Measurements from ENCODE around the gene PIK3R1. TPM values are rescaled to one million over a fixed set of nuclear protein-coding genes. Genes with fewer than 3 reads are reported as not detected.

Gene PIK3R1
- total RNA-seq, 1 donor from 2014 or later: 89.7 TPM

GRCh38 chr5:68226546-68227073, 11.1 kb downstream of the PIK3R1 start:
- peaks cover 27% of the 10 kb centered on the region for H3K36me3 Mint-ChIP-seq (ENCODE audit: insufficient read depth)
- H3K9me3 Mint-ChIP-seq (ENCODE audit: low read depth): no peaks in the 10 kb centered on the region
- no peak for TF ChIP-seq CTCF (IDR thresholded peaks at IDR 0.05; ENCODE audit: unreplicated experiment)
- peaks cover 62% of the 10 kb centered on the region for H3K4me1 Mint-ChIP-seq (ENCODE audit: low read depth)
- DNase-seq (ENCODE audit: low spot score, unreplicated experiment): no peak
- no peak overlapping the region for H3K4me3 Mint-ChIP-seq (ENCODE audit: low read depth)
- H3K27ac Mint-ChIP-seq: no peak overlapping the region
- no peaks in the 10 kb centered on the region for H3K27me3 Mint-ChIP-seq

- Mint-ChIP-seq H3K27me3 (no peaks in the 10 kb centered on the region), H3K9me3 (ENCODE audit: low read depth) (no peaks in the 10 kb centered on the region), H3K4me3 (ENCODE audit: low read depth) (no peak overlapping the region), H3K36me3 (ENCODE audit: insufficient read depth) (peaks cover 29% of the 10 kb centered on the region), H3K4me1 (ENCODE audit: low read depth) (peaks cover 61% of the 10 kb centered on the region), H3K27ac (no peak overlapping the region)
- DNase-seq (ENCODE audit: low spot score, unreplicated experiment): no peak
- TF ChIP-seq CTCF (IDR thresholded peaks at IDR 0.05; ENCODE audit: unreplicated experiment): no peak
These were observed 12.1 kb downstream of the PIK3R1 start for GRCh38 chr5:68227532-68228160.

GRCh38 chr5:68229416-68229815, 13.9 kb downstream of the PIK3R1 start:
- Mint-ChIP-seq H3K9me3 (ENCODE audit: low read depth) (no peaks in the 10 kb centered on the region), H3K4me1 (ENCODE audit: low read depth) (peaks cover 56% of the 10 kb centered on the region), H3K4me3 (ENCODE audit: low read depth) (no peak overlapping the region)

GRCh38 chr5:68230285-68230684, 14.7 kb downstream of the PIK3R1 start:
- Mint-ChIP-seq H3K36me3 (ENCODE audit: insufficient read depth) (peaks cover 26% of the 10 kb centered on the region), H3K27ac (no peak overlapping the region), H3K4me3 (ENCODE audit: low read depth) (no peak overlapping the region), H3K9me3 (ENCODE audit: low read depth) (no peaks in the 10 kb centered on the region), H3K4me1 (ENCODE audit: low read depth) (peaks cover 49% of the 10 kb centered on the region), H3K27me3 (no peaks in the 10 kb centered on the region)
- no peak for TF ChIP-seq CTCF (IDR thresholded peaks at IDR 0.05; ENCODE audit: unreplicated experiment)
- DNase-seq (ENCODE audit: low spot score, unreplicated experiment): no peak

More at GRCh38 chr5:68229416-68229815, 13.9 kb downstream of the PIK3R1 start:
- no peak for TF ChIP-seq CTCF (IDR thresholded peaks at IDR 0.05; ENCODE audit: unreplicated experiment)
- H3K27me3 Mint-ChIP-seq: no peaks in the 10 kb centered on the region
- DNase-seq (ENCODE audit: low spot score, unreplicated experiment): no peak
- peaks cover 27% of the 10 kb centered on the region for H3K36me3 Mint-ChIP-seq (ENCODE audit: insufficient read depth)
- H3K27ac Mint-ChIP-seq: no peak overlapping the region

- no peak overlapping the region for H3K4me3 Mint-ChIP-seq (ENCODE audit: low read depth)
- no peak for DNase-seq (ENCODE audit: low spot score, unreplicated experiment)
- TF ChIP-seq CTCF (IDR thresholded peaks at IDR 0.05; ENCODE audit: unreplicated experiment): no peak
- H3K4me1 Mint-ChIP-seq (ENCODE audit: low read depth): peaks cover 37% of the 10 kb centered on the region
- H3K36me3 Mint-ChIP-seq (ENCODE audit: insufficient read depth): peaks cover 18% of the 10 kb centered on the region
- H3K27me3 Mint-ChIP-seq: no peaks in the 10 kb centered on the region
- no peaks in the 10 kb centered on the region for H3K9me3 Mint-ChIP-seq (ENCODE audit: low read depth)
- H3K27ac Mint-ChIP-seq: no peak overlapping the region
These were observed 16.0 kb downstream of the PIK3R1 start for GRCh38 chr5:68231414-68232076.
